ENCODE measurements around the gene ARL15. TPM values are rescaled to one million over a fixed set of nuclear protein-coding genes. Genes with fewer than 3 reads are reported as not detected.
"Not testable (repeated sequence)": the region's sequence is repeated elsewhere in the genome, so short reads cannot be mapped to it uniquely, and the experiment has no call there.

Gene ARL15
- total RNA-seq, 2 donors from 2014 or later: 12.0 to 13.0 TPM

DNA sequence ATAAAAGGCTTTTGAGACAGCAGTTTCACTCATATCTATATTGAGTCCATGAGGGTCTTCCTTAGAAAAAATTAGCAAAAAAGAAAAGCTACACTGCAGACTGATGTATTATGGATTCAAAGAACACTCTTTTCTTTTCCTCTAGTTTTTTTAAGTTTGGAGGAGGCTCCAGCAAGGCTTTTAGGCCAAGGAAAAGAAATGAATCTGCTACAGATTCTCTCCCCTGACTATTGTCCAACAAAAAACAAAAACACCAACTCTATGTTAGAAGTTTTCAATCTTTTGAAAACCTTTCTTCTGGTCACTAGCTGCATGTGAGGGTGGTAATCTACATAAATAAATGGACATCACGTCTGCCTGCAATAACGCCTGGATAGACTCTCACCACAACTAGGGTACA lies 310.4 kb downstream of the ARL15 start:
- peaks cover 0 to 17% of the 10 kb centered on the region in 2 donors for H3K4me1 Mint-ChIP-seq (ENCODE audit: low read depth in 2 of 2)
- H3K4me3 Mint-ChIP-seq: no peak overlapping the region
- no peak for ATAC-seq
- H3K27me3 Mint-ChIP-seq: no peaks in the 10 kb centered on the region
- no peak overlapping the region for H3K27ac Mint-ChIP-seq
- DNase-seq (ENCODE audit: low spot score): no peak
- no peaks in the 10 kb centered on the region for H3K9me3 Mint-ChIP-seq
- no peaks in the 10 kb centered on the region for H3K36me3 Mint-ChIP-seq

- peaks cover 0 to 20% of the 10 kb centered on the region in 2 donors for H3K4me1 Mint-ChIP-seq (ENCODE audit: low read depth in 2 of 2)
- no peak overlapping the region for H3K4me3 Mint-ChIP-seq
- no peak for ATAC-seq
- no peaks in the 10 kb centered on the region for H3K27me3 Mint-ChIP-seq
- no peaks in the 10 kb centered on the region for H3K9me3 Mint-ChIP-seq
- DNase-seq (ENCODE audit: low spot score): no peak
- H3K27ac Mint-ChIP-seq: peak overlapping the region in 1 of 2 donors; percentile 43
- H3K36me3 Mint-ChIP-seq: no peaks in the 10 kb centered on the region
Measured at GRCh38 chr5:53997736-53998627, 312.4 kb downstream of the ARL15 start.

DNA sequence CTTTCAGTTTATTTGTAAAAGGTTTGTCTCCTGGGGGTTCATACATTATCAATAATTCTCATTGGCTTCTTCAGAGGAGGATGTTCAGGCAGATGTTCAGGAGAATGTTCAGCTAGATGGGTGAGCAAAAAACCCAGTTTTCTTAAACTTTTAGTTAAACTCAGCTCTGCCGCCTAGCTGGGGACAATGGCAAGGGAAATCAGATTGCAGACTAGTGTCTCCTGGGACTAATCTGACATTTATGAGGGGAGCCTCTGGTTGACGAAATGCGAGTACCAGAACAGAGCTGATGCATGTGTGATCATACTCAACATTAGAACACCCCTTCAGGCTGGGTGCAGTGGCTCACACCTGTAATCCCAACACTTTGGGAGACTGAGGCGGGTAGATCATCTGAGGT lies 314.4 kb downstream of the ARL15 start:
- ATAC-seq (no peak), DNase-seq (ENCODE audit: low spot score) (no peak)
- Mint-ChIP-seq H3K4me1 (ENCODE audit: low read depth in 2 of 2) (peaks cover 0 to 17% of the 10 kb centered on the region in 2 donors), H3K27ac (no peak overlapping the region), H3K9me3 (no peaks in the 10 kb centered on the region), H3K36me3 (no peaks in the 10 kb centered on the region), H3K4me3 (no peak overlapping the region), H3K27me3 (no peaks in the 10 kb centered on the region)

DNA sequence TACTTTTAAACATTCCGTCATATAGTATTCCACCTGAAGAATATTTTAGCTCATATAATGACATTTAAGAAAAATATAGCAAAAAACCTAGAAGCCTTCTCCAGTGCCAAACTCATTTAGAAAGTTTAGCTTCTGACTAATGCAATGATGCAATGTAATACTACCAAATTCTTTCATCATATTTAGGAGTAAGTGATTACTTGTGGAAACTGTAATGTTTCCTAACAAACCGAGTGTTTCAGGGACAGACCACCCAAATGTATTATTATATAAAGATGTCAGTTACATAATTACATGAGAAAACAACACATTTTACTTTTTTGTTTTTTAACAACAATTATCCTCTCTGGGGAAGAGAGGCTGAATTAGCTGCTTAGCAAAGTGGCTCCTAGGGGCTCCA lies 316.2 kb downstream of the ARL15 start:
- DNase-seq (ENCODE audit: low spot score): no peak
- Mint-ChIP-seq H3K4me3 (no peak overlapping the region), H3K36me3 (no peaks in the 10 kb centered on the region), H3K9me3 (no peaks in the 10 kb centered on the region), H3K27ac (no peak overlapping the region), H3K27me3 (no peaks in the 10 kb centered on the region), H3K4me1 (ENCODE audit: low read depth in 2 of 2) (peaks cover 0 to 17% of the 10 kb centered on the region in 2 donors)
- ATAC-seq: no peak

DNA sequence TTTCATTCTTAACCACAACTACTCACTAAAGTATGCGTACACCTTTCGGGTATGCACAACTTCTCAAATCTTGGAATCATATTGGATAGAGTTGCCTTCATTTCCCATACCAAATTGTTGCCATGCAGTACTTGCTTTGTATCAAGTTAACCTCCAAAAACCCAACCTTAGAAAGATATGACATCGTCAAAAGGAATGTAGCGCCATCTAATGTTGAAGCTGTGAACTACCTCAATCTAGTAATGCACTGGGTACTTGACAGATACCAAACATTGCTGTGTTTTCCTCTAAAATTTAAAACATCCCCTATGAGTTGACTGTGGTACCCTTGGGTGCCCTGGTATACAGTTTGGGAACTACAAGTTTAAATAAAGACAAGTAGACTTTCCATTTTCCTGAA lies 318.4 kb downstream of the ARL15 start:
- Mint-ChIP-seq H3K27ac (no peak overlapping the region), H3K27me3 (no peaks in the 10 kb centered on the region)
- no peak for DNase-seq (ENCODE audit: low spot score)

DNA sequence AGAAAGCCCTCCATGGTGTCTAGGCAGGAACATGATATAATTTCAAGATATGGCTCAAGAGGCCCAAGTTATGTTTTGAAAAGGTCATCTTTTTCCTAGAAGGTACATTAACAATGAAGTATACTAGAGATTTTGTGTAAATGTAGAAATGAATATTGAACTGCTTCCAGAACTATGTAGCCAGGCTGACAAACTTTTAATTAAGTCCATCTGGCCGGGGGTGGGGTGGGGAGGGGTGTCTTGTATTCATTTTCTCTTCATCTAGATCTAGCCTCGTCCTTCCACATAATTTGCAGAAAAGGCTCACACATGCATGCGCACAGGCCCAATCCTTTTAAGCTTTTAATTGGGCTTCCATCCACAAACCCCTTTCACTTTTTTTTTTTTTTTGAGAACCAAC lies 323.3 kb downstream of the ARL15 start:
- no peaks in the 10 kb centered on the region for H3K27me3 Mint-ChIP-seq
- no peaks in the 10 kb centered on the region for H3K9me3 Mint-ChIP-seq
- no peak for ATAC-seq
- no peak for DNase-seq (ENCODE audit: low spot score)
- no peaks in the 10 kb centered on the region for H3K36me3 Mint-ChIP-seq
- no peak overlapping the region for H3K4me3 Mint-ChIP-seq
- no peaks in the 10 kb centered on the region for H3K4me1 Mint-ChIP-seq (ENCODE audit: low read depth in 2 of 2)
- H3K27ac Mint-ChIP-seq: no peak overlapping the region

More for the DNA sequence above, 318.4 kb downstream of the ARL15 start:
- H3K4me3 Mint-ChIP-seq: no peak overlapping the region
- H3K9me3 Mint-ChIP-seq: no peaks in the 10 kb centered on the region
- H3K36me3 Mint-ChIP-seq: no peaks in the 10 kb centered on the region
- peaks cover 0 to 9% of the 10 kb centered on the region in 2 donors for H3K4me1 Mint-ChIP-seq (ENCODE audit: low read depth in 2 of 2)
- no peak for ATAC-seq

DNA sequence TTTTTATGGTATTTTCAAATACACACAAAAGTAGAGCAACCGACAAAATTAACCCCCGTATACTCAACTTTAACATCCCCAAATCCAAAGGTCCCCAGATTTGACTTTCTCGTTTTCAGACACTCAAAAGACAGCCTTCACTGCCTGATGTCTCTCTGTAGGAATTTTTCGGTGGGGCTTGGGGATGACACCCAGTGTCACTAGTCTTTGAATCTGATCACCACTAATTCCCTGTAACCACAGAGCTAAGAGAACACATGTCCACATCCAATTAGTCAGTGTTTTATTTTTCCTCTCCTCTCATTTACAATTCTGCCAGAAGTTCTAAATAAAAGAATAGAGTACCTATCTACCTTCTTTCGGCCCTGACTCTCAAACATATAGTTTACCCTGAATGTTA lies 324.6 kb downstream of the ARL15 start:
- ATAC-seq (no peak), DNase-seq (ENCODE audit: low spot score) (no peak)
- Mint-ChIP-seq H3K27ac (no peak overlapping the region), H3K9me3 (no peaks in the 10 kb centered on the region), H3K4me3 (no peak overlapping the region), H3K36me3 (no peaks in the 10 kb centered on the region), H3K4me1 (ENCODE audit: low read depth in 2 of 2) (no peaks in the 10 kb centered on the region), H3K27me3 (no peaks in the 10 kb centered on the region)

- H3K27me3 Mint-ChIP-seq: no peaks in the 10 kb centered on the region
- no peak overlapping the region for H3K4me3 Mint-ChIP-seq
- peaks cover 0 to 2% of the 10 kb centered on the region in 2 donors for H3K4me1 Mint-ChIP-seq (ENCODE audit: low read depth in 2 of 2)
- H3K9me3 Mint-ChIP-seq: no peaks in the 10 kb centered on the region
- H3K36me3 Mint-ChIP-seq: no peaks in the 10 kb centered on the region
- DNase-seq (ENCODE audit: low spot score): no peak
- H3K27ac Mint-ChIP-seq: no peak overlapping the region
- ATAC-seq: no peak
Measured at GRCh38 chr5:53984971-53985370, 325.4 kb downstream of the ARL15 start.

- Mint-ChIP-seq H3K4me3 (no peak overlapping the region), H3K27ac (no peak overlapping the region), H3K4me1 (ENCODE audit: low read depth in 2 of 2) (peaks cover 0 to 4% of the 10 kb centered on the region in 2 donors), H3K9me3 (no peaks in the 10 kb centered on the region), H3K36me3 (no peaks in the 10 kb centered on the region), H3K27me3 (no peaks in the 10 kb centered on the region)
- DNase-seq (ENCODE audit: low spot score) (no peak), ATAC-seq (no peak)
Measured at GRCh38 chr5:53983568-53984460, 326.6 kb downstream of the ARL15 start.

DNA sequence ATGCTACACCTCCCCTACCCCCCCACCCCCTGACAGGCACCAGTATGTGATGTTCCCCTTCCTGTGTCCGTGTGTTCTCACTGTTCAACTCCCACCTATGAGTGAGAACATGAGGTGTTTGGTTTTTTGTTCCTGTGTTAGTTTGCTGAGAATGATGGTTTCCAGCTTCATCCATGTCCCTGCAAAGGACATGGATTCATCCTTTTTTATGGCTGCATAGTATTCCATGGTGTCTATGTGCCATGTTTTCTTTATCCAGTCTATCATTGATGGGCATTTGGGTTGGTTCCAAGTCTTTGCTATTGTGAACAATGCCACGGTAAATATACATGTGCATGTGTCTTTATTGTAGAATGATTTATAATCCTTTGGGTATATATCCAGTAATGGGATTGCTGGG lies 328.1 kb downstream of the ARL15 start:
- H3K9me3 Mint-ChIP-seq, H3K36me3 Mint-ChIP-seq, H3K27ac Mint-ChIP-seq: not testable (repeated sequence)

DNA sequence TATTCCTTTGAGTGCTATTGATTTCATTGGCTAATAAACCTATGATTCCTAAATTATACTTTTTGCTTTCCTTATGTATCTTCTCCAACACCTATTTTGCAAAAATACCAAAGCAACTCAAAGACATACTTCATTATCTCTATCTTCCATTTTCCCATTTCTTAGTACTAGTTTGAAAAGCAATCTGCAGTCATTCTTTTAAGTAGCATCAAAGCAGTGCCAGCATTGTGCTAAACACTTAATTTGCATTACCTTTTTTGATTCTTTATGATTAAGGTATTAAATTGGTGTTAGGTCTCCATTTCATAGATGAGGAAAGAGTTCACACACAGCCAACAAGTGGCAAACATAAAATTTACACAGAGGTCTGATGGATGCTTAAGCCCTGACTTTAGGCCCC lies 330.3 kb downstream of the ARL15 start:
- no peak overlapping the region for H3K27ac Mint-ChIP-seq
- no peaks in the 10 kb centered on the region for H3K27me3 Mint-ChIP-seq
- H3K9me3 Mint-ChIP-seq: no peaks in the 10 kb centered on the region
- DNase-seq (ENCODE audit: low spot score) (no peak), ATAC-seq (no peak)
- H3K4me3 Mint-ChIP-seq: no peak overlapping the region
- H3K36me3 Mint-ChIP-seq: no peaks in the 10 kb centered on the region
- H3K4me1 Mint-ChIP-seq (ENCODE audit: low read depth in 2 of 2): peaks cover 0 to 4% of the 10 kb centered on the region in 2 donors

More for the DNA sequence above, 328.1 kb downstream of the ARL15 start:
- ATAC-seq; DNase-seq (ENCODE audit: low spot score); H3K4me1 Mint-ChIP-seq (ENCODE audit: low read depth in 2 of 2); H3K4me3 Mint-ChIP-seq; H3K27me3 Mint-ChIP-seq: not testable (repeated sequence)

GRCh38 chr5:53974021-53974420 lies 336.4 kb downstream of the ARL15 start:
- H3K4me1 Mint-ChIP-seq (ENCODE audit: low read depth in 2 of 2): no peaks in the 10 kb centered on the region
- no peak for ATAC-seq
- no peaks in the 10 kb centered on the region for H3K27me3 Mint-ChIP-seq
- H3K27ac Mint-ChIP-seq: no peak overlapping the region
- DNase-seq (ENCODE audit: low spot score): no peak
- no peaks in the 10 kb centered on the region for H3K9me3 Mint-ChIP-seq
- H3K4me3 Mint-ChIP-seq: no peak overlapping the region
- no peaks in the 10 kb centered on the region for H3K36me3 Mint-ChIP-seq

- no peak for DNase-seq (ENCODE audit: low spot score)
- H3K9me3 Mint-ChIP-seq: no peaks in the 10 kb centered on the region
- H3K4me3 Mint-ChIP-seq: no peak overlapping the region
- ATAC-seq: no peak
- H3K27me3 Mint-ChIP-seq: no peaks in the 10 kb centered on the region
- H3K36me3 Mint-ChIP-seq: no peaks in the 10 kb centered on the region
- H3K27ac Mint-ChIP-seq: no peak overlapping the region
- H3K4me1 Mint-ChIP-seq (ENCODE audit: low read depth in 2 of 2): peaks cover 0 to 4% of the 10 kb centered on the region in 2 donors
Measured at GRCh38 chr5:53972314-53972713, 338.1 kb downstream of the ARL15 start.

DNA sequence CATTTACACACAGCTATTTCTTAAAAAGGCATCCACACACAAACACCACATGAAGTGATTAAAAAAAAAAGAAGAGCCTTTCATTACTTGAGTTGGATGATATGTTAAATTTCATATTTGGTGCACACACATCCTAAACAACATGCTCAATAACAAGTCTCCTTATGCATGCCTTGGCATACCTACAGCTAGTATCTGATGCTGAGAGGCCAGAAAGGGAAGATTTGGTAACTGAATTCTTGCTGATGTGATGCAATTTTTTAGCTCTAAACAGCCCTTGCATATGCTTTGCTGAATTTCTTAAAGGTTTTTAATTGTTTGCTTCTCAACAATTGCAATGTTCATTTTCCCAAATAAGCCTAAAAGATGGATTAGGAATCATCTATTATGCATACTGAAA lies 338.8 kb downstream of the ARL15 start:
- H3K4me3 Mint-ChIP-seq: no peak overlapping the region
- no peaks in the 10 kb centered on the region for H3K9me3 Mint-ChIP-seq
- no peaks in the 10 kb centered on the region for H3K27me3 Mint-ChIP-seq
- no peaks in the 10 kb centered on the region for H3K36me3 Mint-ChIP-seq
- DNase-seq (ENCODE audit: low spot score) (no peak), ATAC-seq (no peak)
- peaks cover 0 to 4% of the 10 kb centered on the region in 2 donors for H3K4me1 Mint-ChIP-seq (ENCODE audit: low read depth in 2 of 2)
- no peak overlapping the region for H3K27ac Mint-ChIP-seq
